ENCODE results near the gene ABCC1. TPM values are rescaled to one million over a fixed set of nuclear protein-coding genes. Genes with fewer than 3 reads are reported as not detected.
"Not testable (repeated sequence)": the region's sequence is repeated elsewhere in the genome, so short reads cannot be mapped to it uniquely, and the experiment has no call there.

Gene ABCC1
- total RNA-seq, 1 donor from 2014 or later: 95.7 TPM

GRCh38 chr16:16189842-16190241 is 240.4 kb downstream of the ABCC1 start:
- Mint-ChIP-seq H3K4me1 (ENCODE audit: low read depth) (no peaks in the 10 kb centered on the region), H3K4me3 (ENCODE audit: low read depth) (no peak overlapping the region), H3K27me3 (ENCODE audit: low read depth) (no peaks in the 10 kb centered on the region), H3K36me3 (ENCODE audit: low read depth) (no peaks in the 10 kb centered on the region), H3K27ac (no peak overlapping the region), H3K9me3 (no peaks in the 10 kb centered on the region)
- DNase-seq (ENCODE audit: low spot score): no peak
- intact Hi-C loops (cut with micrococcal nuclease): loop anchor here (10.0 kb wide), 1 partner anchor 425 kb away; no protein-coding TSS in a partner anchor

- no peak for DNase-seq (ENCODE audit: low spot score)
- no peak overlapping the region for H3K27ac Mint-ChIP-seq
- no peaks in the 10 kb centered on the region for H3K9me3 Mint-ChIP-seq
- no peaks in the 10 kb centered on the region for H3K36me3 Mint-ChIP-seq (ENCODE audit: low read depth)
- no peaks in the 10 kb centered on the region for H3K27me3 Mint-ChIP-seq (ENCODE audit: low read depth)
- intact Hi-C loops (cut with micrococcal nuclease): loop anchor here (10.0 kb wide), 1 partner anchor 426 kb away; no protein-coding TSS in a partner anchor
- H3K4me3 Mint-ChIP-seq (ENCODE audit: low read depth): no peak overlapping the region
- no peaks in the 10 kb centered on the region for H3K4me1 Mint-ChIP-seq (ENCODE audit: low read depth)
Measured at GRCh38 chr16:16190546-16190945, 241.1 kb downstream of the ABCC1 start.

- not testable (repeated sequence) for DNase-seq (ENCODE audit: low spot score); H3K4me1 Mint-ChIP-seq (ENCODE audit: low read depth); H3K36me3 Mint-ChIP-seq (ENCODE audit: low read depth); H3K27ac Mint-ChIP-seq; H3K4me3 Mint-ChIP-seq (ENCODE audit: low read depth); H3K9me3 Mint-ChIP-seq; H3K27me3 Mint-ChIP-seq (ENCODE audit: low read depth)
- intact Hi-C loops (cut with micrococcal nuclease): loop anchor here (10.0 kb wide), 1 partner anchor 426 kb away; no protein-coding TSS in a partner anchor
Measured at GRCh38 chr16:16190966-16191365, 241.6 kb downstream of the ABCC1 start.

- H3K9me3 Mint-ChIP-seq: no peaks in the 10 kb centered on the region
- H3K36me3 Mint-ChIP-seq (ENCODE audit: low read depth): no peaks in the 10 kb centered on the region
- intact Hi-C loops (cut with micrococcal nuclease): loop anchor here (10.0 kb wide), 1 partner anchor 427 kb away; no protein-coding TSS in a partner anchor
- H3K4me1 Mint-ChIP-seq (ENCODE audit: low read depth): no peaks in the 10 kb centered on the region
- no peak overlapping the region for H3K4me3 Mint-ChIP-seq (ENCODE audit: low read depth)
- no peaks in the 10 kb centered on the region for H3K27me3 Mint-ChIP-seq (ENCODE audit: low read depth)
- no peak overlapping the region for H3K27ac Mint-ChIP-seq
- DNase-seq (ENCODE audit: low spot score): no peak
Measured at GRCh38 chr16:16191493-16192167, 242.2 kb downstream of the ABCC1 start.

Other genes with a start within 250 kb of the ABCC1 start
- not detected in 2 replicates for gene MYH11, start 92.6 kb upstream of the ABCC1 start, total RNA-seq
- gene CEP20, start 61.0 kb upstream of the ABCC1 start, total RNA-seq: 39.4 and 39.7 TPM in 2 replicates

Measured in activated T-helper 2 cell treated with anti-CD3 and anti-CD28 coated beads, Interferon-gamma antibody, Interleukin-2, Interleukin-4, amounts not matched to agents 10 μg/mL and 5 μg/mL and 100 μg/mL, durations not matched to agents 14 hours and 24 hours and 36 hours (primary cell).